ENCODE data around the gene AGTRAP. TPM values are rescaled to one million over a fixed set of nuclear protein-coding genes. Genes with fewer than 3 reads are reported as not detected.

AGTRAP gene
- total RNA-seq, 1 experiment from 2014 or later: 57.0 TPM

- H3K9me3 ChIP-seq (ENCODE audit: control insufficient read depth, insufficient read depth, low read depth, low read length): no peaks in the 10 kb centered on the region
- peaks cover 11% of the 10 kb centered on the region for H3K4me1 ChIP-seq (ENCODE audit: control insufficient read depth, insufficient read depth, low read length)
- no peaks in the 10 kb centered on the region for H3K36me3 ChIP-seq (ENCODE audit: control insufficient read depth, insufficient read depth, low read length)
- in situ Hi-C loops (cut with HindIII; ENCODE audit: low pct_unique_long_range_greater_than_20kb, low sequenced_read_pairs) (no loop called here), intact Hi-C loops (cut with micrococcal nuclease; ENCODE audit: unreplicated experiment) (no loop called here)
- DNase-seq (ENCODE audit: low read depth, low spot score) (no peak), ATAC-seq (no peak)
- TF ChIP-seq REST (IDR thresholded peaks at IDR 0.05; ENCODE audit: insufficient read depth in 1 of 2, low read depth in 2 of 2, low read length in 1 of 2) (no peak), TCF7L2 (IDR thresholded peaks at IDR 0.05; ENCODE audit: low read depth, low read length) (no peak), SIN3A (IDR thresholded peaks at IDR 0.05; ENCODE audit: borderline replicate concordance, insufficient read depth, low read depth, low read length) (no peak), POLR2AphosphoS5 (IDR thresholded peaks at IDR 0.05; ENCODE audit: low read depth, low read length) (no peak), CTCF (IDR thresholded peaks at IDR 0.05) (no peak)
- ChIA-PET CTCF (no interaction called here), POLR2A (no interaction called here)
- no TSS peak for BruUV-seq (replicated peaks)
- H3K4me3 ChIP-seq (ENCODE audit: low read depth in 2 of 2, low read length in 2 of 2): no peak overlapping the region
- no peaks in the 10 kb centered on the region for H3K27me3 ChIP-seq (ENCODE audit: control insufficient read depth, insufficient read depth, low read length)
- H3K27ac ChIP-seq (ENCODE audit: low read length): no peak overlapping the region
Observed at GRCh38 chr1:11712285-11712684, 23.7 kb upstream of the AGTRAP start.

GRCh38 chr1:11713095-11713494 is 22.8 kb upstream of the AGTRAP start:
- Histone ChIP-seq H3K27ac (ENCODE audit: low read length) (no peak overlapping the region), H3K36me3 (ENCODE audit: control insufficient read depth, insufficient read depth, low read length) (no peaks in the 10 kb centered on the region), H3K4me1 (ENCODE audit: control insufficient read depth, insufficient read depth, low read length) (peaks cover 3% of the 10 kb centered on the region; the same call in 1 of the 2 replicates), H3K4me3 (ENCODE audit: low read depth in 2 of 2, low read length in 2 of 2) (no peak overlapping the region), H3K27me3 (ENCODE audit: control insufficient read depth, insufficient read depth, low read length) (no peaks in the 10 kb centered on the region), H3K9me3 (ENCODE audit: control insufficient read depth, insufficient read depth, low read depth, low read length) (no peaks in the 10 kb centered on the region)
- TF ChIP-seq REST (IDR thresholded peaks at IDR 0.05; ENCODE audit: insufficient read depth in 1 of 2, low read depth in 2 of 2, low read length in 1 of 2) (no peak), POLR2AphosphoS5 (IDR thresholded peaks at IDR 0.05; ENCODE audit: low read depth, low read length) (no peak), CTCF (IDR thresholded peaks at IDR 0.05) (no peak), TCF7L2 (IDR thresholded peaks at IDR 0.05; ENCODE audit: low read depth, low read length) (no peak), SIN3A (IDR thresholded peaks at IDR 0.05; ENCODE audit: borderline replicate concordance, insufficient read depth, low read depth, low read length) (no peak)
- no TSS peak for BruUV-seq (replicated peaks)
- in situ Hi-C loops (cut with HindIII; ENCODE audit: low pct_unique_long_range_greater_than_20kb, low sequenced_read_pairs) (no loop called here), intact Hi-C loops (cut with micrococcal nuclease; ENCODE audit: unreplicated experiment) (no loop called here)
- ATAC-seq (no peak), DNase-seq (ENCODE audit: low read depth, low spot score) (no peak)
- CTCF ChIA-PET: no interaction called here
- POLR2A ChIA-PET: no interaction called here

Data from Panc1 (cell line).